ENCODE data around the gene KRTAP9-2. TPM values are rescaled to one million over a fixed set of nuclear protein-coding genes. Genes with fewer than 3 reads are reported as not detected.

Gene KRTAP9-2
- total RNA-seq, 1 experiment from 2014 or later = not detected

- Histone ChIP-seq H3K79me2 (ENCODE audit: insufficient read depth, low read length) (no peaks in the 10 kb centered on the region), H4K20me1 (ENCODE audit: insufficient read depth) (no peaks in the 10 kb centered on the region), H3K9ac (ENCODE audit: low read length) (no peak overlapping the region), H3K4me3 (replicated peaks in 1 of 2; ENCODE audit: low read depth in 1 of 2, low read length in 2 of 2) (no peak overlapping the region), H3K27ac (ENCODE audit: low read depth, low read length) (no peak overlapping the region), H3K4me2 (ENCODE audit: low read length) (no peak overlapping the region), H3K36me3 (ENCODE audit: control insufficient read depth in 1 of 2, insufficient read depth in 2 of 2, low read length in 2 of 2) (no peaks in the 10 kb centered on the region), H3K27me3 (ENCODE audit: insufficient read depth, low read length) (no peaks in the 10 kb centered on the region), H3K9me3 (ENCODE audit: control insufficient read depth in 1 of 2, insufficient read depth in 1 of 2, low read depth in 1 of 2, low read length in 2 of 2) (no peaks in the 10 kb centered on the region), H2AFZ (ENCODE audit: low read depth, low read length, poor library complexity, severe bottlenecking) (no peak overlapping the region), H3K9me2 (ENCODE audit: insufficient read depth) (no peaks in the 10 kb centered on the region), H3K4me1 (ENCODE audit: control insufficient read depth in 1 of 2, insufficient read depth in 2 of 2, low read length in 2 of 2) (peaks cover 6 to 19% of the 10 kb centered on the region in 2 experiments)
- ChIA-PET RAD21 (ENCODE audit: low non-redundant PET in 1 of 2, low total read pairs in 2 of 2, uncharacterized antibody in 2 of 2, unreplicated experiment in 2 of 2) (no interaction called here), POLR2A (no interaction called here), CTCF (no interaction called here)
- no peak for TF ChIP-seq CEBPB (IDR thresholded peaks at IDR 0.05; ENCODE audit: low read depth)
- no peak for TF ChIP-seq ZNF274 (IDR thresholded peaks at IDR 0.05; ENCODE audit: low read depth, low read length)
- no peak for TF ChIP-seq POLR2AphosphoS5 (IDR thresholded peaks at IDR 0.05; ENCODE audit: low read depth, low read length)
- no peak for TF ChIP-seq ZFX (IDR thresholded peaks at IDR 0.05)
- TF ChIP-seq CBX3 (IDR thresholded peaks at IDR 0.05; ENCODE audit: low read depth) = no peak
- TF ChIP-seq FOSL1 (IDR thresholded peaks at IDR 0.05; ENCODE audit: low read depth) = no peak
- TF ChIP-seq POLR2A (IDR thresholded peaks at IDR 0.05; ENCODE audit: borderline replicate concordance, extremely low read depth, insufficient read depth, insufficient read length) = no peak
- TF ChIP-seq RAD21 (IDR thresholded peaks at IDR 0.05; ENCODE audit: low read depth) = no peak
- no peak for TF ChIP-seq SP1 (IDR thresholded peaks at IDR 0.05; ENCODE audit: low read depth)
- TF ChIP-seq EZH2 (IDR thresholded peaks at IDR 0.05) = no peak
- TF ChIP-seq TCF7L2 (IDR thresholded peaks at IDR 0.05; ENCODE audit: borderline replicate concordance, extremely low read depth, insufficient read depth, insufficient read length) = no peak
- no peak for TF ChIP-seq JUND (IDR thresholded peaks at IDR 0.05)
- TF ChIP-seq EGR1 (IDR thresholded peaks at IDR 0.05; ENCODE audit: low read depth) = no peak
- TF ChIP-seq SIN3A (IDR thresholded peaks at IDR 0.05; ENCODE audit: low read depth) = no peak
- TF ChIP-seq REST (IDR thresholded peaks at IDR 0.05; ENCODE audit: low read depth) = no peak
- intact Hi-C loops (cut with micrococcal nuclease) = no loop called here
- no peak for DNase-seq (ENCODE audit: low read depth, low spot score)
- no peak for ATAC-seq
- no TSS peak for BruUV-seq (replicated peaks)
Measured at GRCh38 chr17:41215681-41216080, 10.8 kb upstream of the KRTAP9-2 start.

Data from HCT116 (cell line).